Vagina (tissue), 2 donors: Measurements from ENCODE around the gene TCF21. TPM values are rescaled to one million over a fixed set of nuclear protein-coding genes. Genes with fewer than 3 reads are reported as not detected.

Source experiments
- DNase-seq, 2 donors: peaks; one replicate each; pipeline ENCODE4 v3.0.0-alpha.2; 2017; ENCODE audit errors: extremely low spot score in 2 of 2
- H3K27ac ChIP-seq: fragments of 200-600 bp; sonication (generic); one replicate; pipeline ENCODE4 v1.5.1; 2019
- H3K27me3 ChIP-seq: fragments of 200-600 bp; sonication (generic); one replicate; pipeline ENCODE4 v1.5.1; 2019
- H3K36me3 ChIP-seq, 2 donors: fragments of 200-600 bp; sonication (generic); one replicate each; pipeline ENCODE4 v1.5.1; 2017 to 2019
- H3K4me1 ChIP-seq: fragments of 200-600 bp; sonication (generic); one replicate; pipeline ENCODE4 v1.5.1; 2019
- H3K4me3 ChIP-seq, 2 donors: fragments of 200-600 bp; sonication (generic); 1 replicate in 1 of 2; 2 replicates in 1 of 2; pipeline ENCODE4 v1.5.1; 2016 to 2019
- H3K9me3 ChIP-seq: fragments of 200-600 bp; sonication (generic); one replicate; pipeline ENCODE4 v1.5.1; 2019
- CTCF ChIP-seq, 3 experiments: fragments of 450-650 bp in 2 of 3; fragments of 200-600 bp in 1 of 3; sonication (generic) in 1 of 3; IDR thresholded peaks; one replicate each; pipeline ENCODE4 v1.5.1; 2017 to 2019; ENCODE audit warnings: antibody characterized with exemption in 3 of 3, mild to moderate bottlenecking in 2 of 3, moderate library complexity in 2 of 3
- POLR2A ChIP-seq, 2 donors: fragments of 450-650 bp; IDR thresholded peaks; one replicate each; pipeline ENCODE4 v1.6.1; 2017; ENCODE audit warnings: antibody characterized with exemption in 2 of 2, mild to moderate bottlenecking in 2 of 2, moderate library complexity in 2 of 2
- POLR2AphosphoS5 ChIP-seq, 2 donors: sonication (generic); formaldehyde crosslinking; IDR thresholded peaks; one replicate each; pipeline ENCODE4 v1.9.0; 2017; ENCODE audit warnings: antibody characterized with exemption in 2 of 2, mild to moderate bottlenecking in 2 of 2, low read depth in 1 of 2; ENCODE audit not compliant: insufficient read depth in 1 of 2
- intact Hi-C: fragments of 100-400 bp; cut with DNase I; formaldehyde crosslinking; loops from one replicate; pipeline ENCODE4 v1.15.1; 2023
- total RNA-seq: library from RNA; depleted of rRNA; stranded (reverse); fragments of >200 nt; gene quantifications from one replicate; pipeline ENCODE4 v1.2.3, GENCODE V29; 2016

TCF21 gene
- total RNA-seq, 1 donor from 2014 or later: 12.5 TPM

GRCh38 chr6:133891927-133892812 is 3.3 kb downstream of the TCF21 start:
- intact Hi-C loops: loop anchor here (10.0 kb wide), 2 partner anchors 127 to 1947 kb away; no protein-coding TSS in a partner anchor
- no peak for TF ChIP-seq POLR2A (IDR thresholded peaks at IDR 0.05)
- no peak for TF ChIP-seq CTCF (IDR thresholded peaks at IDR 0.05)
- no peak for TF ChIP-seq POLR2AphosphoS5 (IDR thresholded peaks at IDR 0.05; ENCODE audit: insufficient read depth in 1 of 2, low read depth in 1 of 2)
- peak overlapping the region; percentile 86 for H3K27ac ChIP-seq
- no peaks in the 10 kb centered on the region for H3K9me3 ChIP-seq
- peak overlapping the region; percentile 54 to 55 for H3K4me3 ChIP-seq
- no peak for DNase-seq
- no peaks in the 10 kb centered on the region for H3K36me3 ChIP-seq
- peaks cover 9% of the 10 kb centered on the region for H3K27me3 ChIP-seq
- peaks cover 41% of the 10 kb centered on the region for H3K4me1 ChIP-seq

DNA sequence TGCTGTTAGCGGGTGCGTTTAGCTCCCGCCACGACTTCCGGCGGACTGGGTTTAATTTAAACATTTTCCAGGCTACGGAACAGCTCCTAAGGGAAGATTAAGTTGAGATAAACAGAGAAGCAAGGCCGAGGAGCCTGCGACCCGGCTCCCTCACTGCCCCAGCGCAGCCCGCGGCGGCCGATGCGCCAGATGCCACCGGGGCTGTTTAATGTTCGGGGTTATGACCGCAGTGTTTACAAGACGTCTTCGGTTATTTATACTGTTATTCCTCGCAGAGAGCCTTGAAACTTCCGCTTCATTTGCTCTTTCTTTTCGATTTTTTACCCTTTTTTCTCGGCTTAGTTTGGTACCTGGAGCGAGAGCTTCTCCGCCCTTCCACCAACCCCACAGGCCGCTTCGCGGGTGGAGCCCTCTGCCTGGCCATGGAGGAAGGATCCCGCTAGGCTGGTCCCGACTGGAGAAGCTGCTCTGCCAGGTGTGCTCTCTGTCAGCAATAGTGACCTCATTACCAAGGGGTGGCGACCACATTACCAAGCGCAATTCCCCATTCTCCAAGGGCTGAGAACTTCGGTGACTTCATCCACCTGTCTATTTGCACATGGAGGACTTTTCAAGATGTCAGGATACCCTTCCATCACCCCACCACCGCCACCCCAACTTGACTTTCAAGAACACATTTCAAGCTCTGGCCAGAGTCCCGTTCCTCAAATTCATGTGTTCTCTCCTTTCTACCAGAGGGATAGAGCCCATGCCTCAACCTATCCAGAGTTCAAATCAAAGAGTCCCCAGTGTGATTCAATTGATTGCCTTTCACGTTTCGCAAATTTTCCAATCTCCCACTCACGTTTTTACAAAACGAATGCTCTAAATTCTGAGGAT is 4.1 kb downstream of the TCF21 start:
- Histone ChIP-seq H3K9me3 (no peaks in the 10 kb centered on the region), H3K27me3 (peaks cover 9% of the 10 kb centered on the region), H3K27ac (peak overlapping the region; percentile 49), H3K4me1 (peaks cover 41% of the 10 kb centered on the region), H3K4me3 (peak overlapping the region; percentile 4 to 13), H3K36me3 (no peaks in the 10 kb centered on the region)
- DNase-seq: no peak
- no peak for TF ChIP-seq CTCF (IDR thresholded peaks at IDR 0.05)
- TF ChIP-seq POLR2AphosphoS5 (IDR thresholded peaks at IDR 0.05; ENCODE audit: insufficient read depth in 1 of 2, low read depth in 1 of 2): peak in 1 of 2 donors; percentile 34
- intact Hi-C loops: loop anchor here (10.0 kb wide), 2 partner anchors 128 to 1948 kb away; no protein-coding TSS in a partner anchor

- Histone ChIP-seq H3K27ac (peak overlapping the region; percentile 71), H3K36me3 (no peaks in the 10 kb centered on the region), H3K27me3 (peaks cover 9% of the 10 kb centered on the region), H3K4me3 (no peak overlapping the region), H3K4me1 (peaks cover 41% of the 10 kb centered on the region), H3K9me3 (no peaks in the 10 kb centered on the region)
- TF ChIP-seq POLR2A (IDR thresholded peaks at IDR 0.05) (no peak), POLR2AphosphoS5 (IDR thresholded peaks at IDR 0.05; ENCODE audit: insufficient read depth in 1 of 2, low read depth in 1 of 2) (no peak), CTCF (IDR thresholded peaks at IDR 0.05) (no peak)
- intact Hi-C loops: loop anchor here (10.0 kb wide), 2 partner anchors 129 to 1949 kb away; no protein-coding TSS in a partner anchor
- DNase-seq: no peak
Observed at GRCh38 chr6:133893946-133894345, 5.0 kb downstream of the TCF21 start.

DNA sequence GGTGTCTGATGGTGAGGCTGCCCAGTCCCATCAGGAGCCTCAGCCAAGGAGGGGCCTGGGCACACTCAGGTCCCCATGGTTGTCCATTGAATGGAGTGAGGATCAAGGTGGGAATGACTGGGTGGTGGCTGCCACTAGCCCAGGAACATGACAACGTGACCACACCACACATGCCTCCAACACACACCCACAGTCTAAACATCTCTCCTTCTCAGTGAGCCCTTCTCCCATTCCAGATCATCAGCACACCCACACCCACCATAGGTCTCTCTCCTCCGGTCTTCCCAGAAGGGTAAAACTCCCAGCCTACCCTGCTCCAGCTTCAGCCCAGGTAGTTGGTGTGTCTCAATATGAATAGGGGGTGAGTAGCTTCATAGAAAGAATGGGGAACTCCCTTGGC is 5.5 kb downstream of the TCF21 start:
- no peak for DNase-seq
- intact Hi-C loops: loop anchor here (10.0 kb wide), 2 partner anchors 130 to 1950 kb away; no protein-coding TSS in a partner anchor
- Histone ChIP-seq H3K4me1 (peaks cover 41% of the 10 kb centered on the region), H3K27ac (peak overlapping the region; percentile 71), H3K36me3 (no peaks in the 10 kb centered on the region), H3K9me3 (no peaks in the 10 kb centered on the region), H3K4me3 (no peak overlapping the region), H3K27me3 (peaks cover 7% of the 10 kb centered on the region)
- no peak for TF ChIP-seq CTCF (IDR thresholded peaks at IDR 0.05)
- TF ChIP-seq POLR2AphosphoS5 (IDR thresholded peaks at IDR 0.05; ENCODE audit: insufficient read depth in 1 of 2, low read depth in 1 of 2): no peak
- no peak for TF ChIP-seq POLR2A (IDR thresholded peaks at IDR 0.05)
